Panc1 (cell line): ENCODE measurements around the gene WIPF1.
"Not testable (repeated sequence)": the region's sequence is repeated elsewhere in the genome, so short reads cannot be mapped to it uniquely, and the experiment has no call there.

Source experiments
- POLR2AphosphoS5 ChIP-seq: IDR thresholded peaks from 2 replicates; pipeline ENCODE4 v1.6.1; 2012; ENCODE audit warnings: mild to moderate bottlenecking, low read depth, low read length, moderate library complexity
- TCF7L2 ChIP-seq: IDR thresholded peaks from 2 replicates; pipeline ENCODE4 v1.6.1; 2011; ENCODE audit warnings: mild to moderate bottlenecking, low read depth, low read length, inconsistent platforms
- TF ChIP-seq, protein P1 (sequence below): fragments of 450-650 bp; IDR thresholded peaks from 2 replicates; pipeline ENCODE4 v1.5.1; 2017; ENCODE audit warnings: mild to moderate bottlenecking

DNA sequence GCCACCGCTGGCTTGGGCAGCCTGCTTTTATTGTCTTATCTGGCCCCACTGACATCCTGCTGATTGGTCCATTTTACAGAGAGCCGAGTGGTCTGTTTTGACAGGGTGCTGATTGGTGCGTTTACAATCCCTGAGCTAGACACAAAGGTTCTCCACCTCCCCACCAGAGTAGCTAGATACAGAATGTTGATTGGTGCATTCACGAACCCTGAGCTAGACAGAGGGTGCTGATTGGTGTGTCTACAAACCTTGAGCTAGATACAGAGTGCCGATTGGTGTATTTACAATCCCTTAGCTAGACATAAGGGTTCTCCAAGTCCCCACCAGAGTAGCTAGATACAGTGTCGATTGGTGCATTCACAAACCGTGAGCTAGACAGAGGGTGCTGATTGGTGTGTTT, 49.6 kb downstream of the WIPF1 start:
- TF ChIP-seq, protein P1, sequence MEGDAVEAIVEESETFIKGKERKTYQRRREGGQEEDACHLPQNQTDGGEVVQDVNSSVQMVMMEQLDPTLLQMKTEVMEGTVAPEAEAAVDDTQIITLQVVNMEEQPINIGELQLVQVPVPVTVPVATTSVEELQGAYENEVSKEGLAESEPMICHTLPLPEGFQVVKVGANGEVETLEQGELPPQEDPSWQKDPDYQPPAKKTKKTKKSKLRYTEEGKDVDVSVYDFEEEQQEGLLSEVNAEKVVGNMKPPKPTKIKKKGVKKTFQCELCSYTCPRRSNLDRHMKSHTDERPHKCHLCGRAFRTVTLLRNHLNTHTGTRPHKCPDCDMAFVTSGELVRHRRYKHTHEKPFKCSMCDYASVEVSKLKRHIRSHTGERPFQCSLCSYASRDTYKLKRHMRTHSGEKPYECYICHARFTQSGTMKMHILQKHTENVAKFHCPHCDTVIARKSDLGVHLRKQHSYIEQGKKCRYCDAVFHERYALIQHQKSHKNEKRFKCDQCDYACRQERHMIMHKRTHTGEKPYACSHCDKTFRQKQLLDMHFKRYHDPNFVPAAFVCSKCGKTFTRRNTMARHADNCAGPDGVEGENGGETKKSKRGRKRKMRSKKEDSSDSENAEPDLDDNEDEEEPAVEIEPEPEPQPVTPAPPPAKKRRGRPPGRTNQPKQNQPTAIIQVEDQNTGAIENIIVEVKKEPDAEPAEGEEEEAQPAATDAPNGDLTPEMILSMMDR: not testable (repeated sequence)
- not testable (repeated sequence) for TF ChIP-seq TCF7L2, POLR2AphosphoS5
